ENCODE measurements around the gene ANGPT4.

- TF ChIP-seq EP300 (IDR thresholded peaks at IDR 0.05) (no peak), CTCF (IDR thresholded peaks at IDR 0.05) (no peak)
Observed at GRCh38 chr20:911882-912600, 4.1 kb downstream of the ANGPT4 start.

Data from tibial nerve (tissue), 4 donors.